HG02884 (cell line): ENCODE data around the gene HMG20B.
"Not testable (repeated sequence)": the region's sequence is repeated elsewhere in the genome, so short reads cannot be mapped to it uniquely, and the experiment has no call there.

Source experiments
- ATAC-seq: cut with Tn5 transposase; IDR thresholded peaks from one replicate; pipeline ENCODE4 v1.9.1; 2021; ENCODE audit warnings: mild to moderate bottlenecking, moderate library complexity; ENCODE audit not compliant: unreplicated experiment

Gene HMG20B

GRCh38 chr19:3578390-3578789, 5.6 kb downstream of the HMG20B start:
- ATAC-seq, result no peak

GRCh38 chr19:3580156-3580934, 7.6 kb downstream of the HMG20B start:
- no peak for ATAC-seq

GRCh38 chr19:3581792-3582191, 9.0 kb downstream of the HMG20B start:
- not testable (repeated sequence) for ATAC-seq

GRCh38 chr19:3584036-3584802, 11.5 kb downstream of the HMG20B start:
- not testable (repeated sequence) for ATAC-seq

- no peak for ATAC-seq
Measured at GRCh38 chr19:3585301-3586126, 12.8 kb downstream of the HMG20B start, which contains the start of gene GIPC3. GIPC3 (plus strand) TSS chr19:3585478; CDS start chr19:3585598, 120 bp downstream.

- no peak for ATAC-seq
Measured at GRCh38 chr19:3586127-3586626, 13.4 kb downstream of the HMG20B start.

- ATAC-seq, result no peak
Measured at GRCh38 chr19:3586707-3587346, 14.1 kb downstream of the HMG20B start.

- ATAC-seq, result no peak
Measured at GRCh38 chr19:3589439-3589838, 16.7 kb downstream of the HMG20B start.

- ATAC-seq, result no peak
Measured at GRCh38 chr19:3589949-3590348, 17.2 kb downstream of the HMG20B start.

- ATAC-seq, result no peak
Measured at GRCh38 chr19:3590991-3591659, 18.4 kb downstream of the HMG20B start.

- ATAC-seq, result no peak
Measured at GRCh38 chr19:3591876-3592613, 19.3 kb downstream of the HMG20B start.

- no peak for ATAC-seq
Measured at GRCh38 chr19:3593156-3593555, 20.4 kb downstream of the HMG20B start.

GRCh38 chr19:3595521-3596061, 22.8 kb downstream of the HMG20B start:
- ATAC-seq, result no peak

- ATAC-seq, result no peak
Measured at GRCh38 chr19:3599776-3600187, 27.0 kb downstream of the HMG20B start.

GRCh38 chr19:3601021-3601420, 28.3 kb downstream of the HMG20B start:
- no peak for ATAC-seq

- ATAC-seq, result no peak
Measured at GRCh38 chr19:3603121-3603811, 30.5 kb downstream of the HMG20B start.

GRCh38 chr19:3604227-3604986, 31.7 kb downstream of the HMG20B start:
- no peak for ATAC-seq

- no peak for ATAC-seq
Measured at GRCh38 chr19:3604987-3605343, 32.2 kb downstream of the HMG20B start.
